SK-N-SH treated with all-trans-retinoic acid at 6 μM for 48 hours (cell line): Measurements from ENCODE around the gene KIF22.

ENCODE experiments used
- CSDC2 ChIP-seq: fragments of 250-450 bp; sonication (Bioruptor Pico); IDR thresholded peaks from 2 replicates; pipeline ENCODE4 v1.5.0; 2020; ENCODE audit warnings: mild to moderate bottlenecking, moderate library complexity
- OSR1 ChIP-seq: fragments of 250-450 bp; sonication (Bioruptor Pico); IDR thresholded peaks from 2 replicates; pipeline ENCODE4 v1.8.0; 2022; ENCODE audit warnings: moderate library complexity, mild to moderate bottlenecking, inconsistent platforms
- PATZ1 ChIP-seq: fragments of 250-450 bp; sonication (Bioruptor Pico); IDR thresholded peaks from 2 replicates; pipeline ENCODE4 v1.8.0; 2020; ENCODE audit warnings: mild to moderate bottlenecking, moderate library complexity, borderline replicate concordance
- SNAI2 ChIP-seq: fragments of 250-450 bp; sonication (Bioruptor Pico); IDR thresholded peaks from 2 replicates; pipeline ENCODE4 v1.5.0; 2020; ENCODE audit warnings: mild to moderate bottlenecking, moderate library complexity
- TOX ChIP-seq: fragments of 250-450 bp; sonication (Bioruptor Pico); IDR thresholded peaks from 2 replicates; pipeline ENCODE4 v1.8.0; 2021; ENCODE audit warnings: mild to moderate bottlenecking, moderate library complexity, borderline replicate concordance
- ZFP3 ChIP-seq: fragments of 250-450 bp; sonication (Bioruptor Pico); IDR thresholded peaks from 2 replicates; pipeline ENCODE4 v1.5.0; 2020; ENCODE audit warnings: mild to moderate bottlenecking, moderate library complexity
- ZNF70 ChIP-seq: fragments of 450-650 bp; formaldehyde crosslinking; IDR thresholded peaks from 2 replicates; pipeline ENCODE4 v1.5.0; 2020; ENCODE audit warnings: mild to moderate bottlenecking, moderate library complexity

- TF ChIP-seq ZNF70 (CRISPR knock-in tag) = no peak
- TF ChIP-seq CSDC2 (CRISPR knock-in tag) = no peak
- TF ChIP-seq PATZ1 (CRISPR knock-in tag) = no peak
- no peak for TF ChIP-seq SNAI2 (CRISPR knock-in tag)
- TF ChIP-seq TOX (CRISPR knock-in tag) = no peak
- no peak for TF ChIP-seq ZFP3 (CRISPR knock-in tag)
- TF ChIP-seq OSR1 (CRISPR knock-in tag) = no peak
Measured at GRCh38 chr16:29784901-29785500, 5.5 kb upstream of the KIF22 start.
